ENCODE measurements around the gene ASCL3. TPM values are rescaled to one million over a fixed set of nuclear protein-coding genes. Genes with fewer than 3 reads are reported as not detected.
"Not testable (repeated sequence)": the region's sequence is repeated elsewhere in the genome, so short reads cannot be mapped to it uniquely, and the experiment has no call there.

ASCL3 gene
- polyA plus RNA-seq: under 1 TPM in 1 of 4 donors, not detected in 3; 0.16 TPM
- long read RNA-seq, donor 1: 0 reads
- long read RNA-seq, donor 2: 0 reads
- long read RNA-seq, donor 3: 0 reads
- long read RNA-seq, donor 4: 0 reads
- long read RNA-seq, donor 5: 0 reads
- long read RNA-seq, donor 6: 0 reads
- long read RNA-seq, donor 7: 0 reads
- long read RNA-seq, donor 8: 0 reads
- long read RNA-seq, donor 9: 0 reads
- long read RNA-seq, donor 10: 0 reads

- Histone ChIP-seq H3K4me3 (ENCODE audit: low read depth in 1 of 3, low read length in 3 of 3) (no peak within 1 kb of the TSS), H3K27ac (ENCODE audit: low read depth in 1 of 3, low read length in 2 of 3) (no peak within 1 kb of the TSS), H3K4me1 (ENCODE audit: control insufficient read depth in 3 of 3, insufficient read depth in 2 of 3, low read depth in 1 of 3, low read length in 2 of 3) (no peaks in the 10 kb centered on the region), H3K27me3 (ENCODE audit: control insufficient read depth in 3 of 3, insufficient read depth in 3 of 3, low read length in 3 of 3) (no peaks in the 10 kb centered on the region), H3K36me3 (ENCODE audit: control insufficient read depth in 3 of 3, insufficient read depth in 2 of 3, low read depth in 1 of 3, low read length in 3 of 3) (peaks cover 0 to 3% (median 0%) of the 10 kb centered on the region in 3 donors), H3K9me3 (ENCODE audit: control insufficient read depth in 2 of 2, insufficient read depth in 1 of 2, low read depth in 1 of 2, low read length in 1 of 2) (no peaks in the 10 kb centered on the region)
- DNase-seq (no peak), FAIRE-seq (no peak)
- 70 to 81% (median 74%) methylated on average over 5 of the region's 5 CpGs for WGBS, 3 donors
Observed at GRCh38 chr11:8942518-8943066, at the start of gene ASCL3. Gene ASCL3, minus strand, starts transcription at chr11:8943016. Its CDS starts 4,855 bp downstream, at chr11:8938161.

GRCh38 chr11:8989453-8989852, 46.6 kb upstream of the ASCL3 start:
- H3K4me1 ChIP-seq (ENCODE audit: control insufficient read depth in 3 of 3, insufficient read depth in 2 of 3, low read depth in 1 of 3, low read length in 2 of 3): no peaks in the 10 kb centered on the region
- DNase-seq (no peak), FAIRE-seq (no peak)
- H3K27ac ChIP-seq (ENCODE audit: low read depth in 1 of 3, low read length in 2 of 3): no peak overlapping the region
- 78 to 81% (median 80%) methylated on average over 1 of the region's 1 CpG for WGBS, 3 donors
- no peaks in the 10 kb centered on the region for H3K9me3 ChIP-seq (ENCODE audit: control insufficient read depth in 2 of 2, insufficient read depth in 1 of 2, low read depth in 1 of 2, low read length in 1 of 2)
- no peaks in the 10 kb centered on the region for H3K36me3 ChIP-seq (ENCODE audit: control insufficient read depth in 3 of 3, insufficient read depth in 2 of 3, low read depth in 1 of 3, low read length in 3 of 3)
- H3K27me3 ChIP-seq (ENCODE audit: control insufficient read depth in 3 of 3, insufficient read depth in 3 of 3, low read length in 3 of 3): no peaks in the 10 kb centered on the region
- H3K4me3 ChIP-seq (ENCODE audit: low read depth in 1 of 3, low read length in 3 of 3): no peak overlapping the region

GRCh38 chr11:8988329-8989234, 45.8 kb upstream of the ASCL3 start:
- no peak overlapping the region for H3K4me3 ChIP-seq (ENCODE audit: low read depth in 1 of 3, low read length in 3 of 3)
- no peak overlapping the region for H3K27ac ChIP-seq (ENCODE audit: low read depth in 1 of 3, low read length in 2 of 3)
- FAIRE-seq (no peak), DNase-seq (no peak)
- no peaks in the 10 kb centered on the region for H3K9me3 ChIP-seq (ENCODE audit: control insufficient read depth in 2 of 2, insufficient read depth in 1 of 2, low read depth in 1 of 2, low read length in 1 of 2)
- WGBS, 3 donors: 59 to 81% (median 74%) methylated on average over 3 of the region's 3 CpGs
- no peaks in the 10 kb centered on the region for H3K27me3 ChIP-seq (ENCODE audit: control insufficient read depth in 3 of 3, insufficient read depth in 3 of 3, low read length in 3 of 3)
- no peaks in the 10 kb centered on the region for H3K4me1 ChIP-seq (ENCODE audit: control insufficient read depth in 3 of 3, insufficient read depth in 2 of 3, low read depth in 1 of 3, low read length in 2 of 3)
- no peaks in the 10 kb centered on the region for H3K36me3 ChIP-seq (ENCODE audit: control insufficient read depth in 3 of 3, insufficient read depth in 2 of 3, low read depth in 1 of 3, low read length in 3 of 3)

GRCh38 chr11:8987446-8987845, 44.6 kb upstream of the ASCL3 start:
- Histone ChIP-seq H3K4me3 (ENCODE audit: low read depth in 1 of 3, low read length in 3 of 3) (no peak overlapping the region), H3K4me1 (ENCODE audit: control insufficient read depth in 3 of 3, insufficient read depth in 2 of 3, low read depth in 1 of 3, low read length in 2 of 3) (no peaks in the 10 kb centered on the region), H3K36me3 (ENCODE audit: control insufficient read depth in 3 of 3, insufficient read depth in 2 of 3, low read depth in 1 of 3, low read length in 3 of 3) (no peaks in the 10 kb centered on the region), H3K27me3 (ENCODE audit: control insufficient read depth in 3 of 3, insufficient read depth in 3 of 3, low read length in 3 of 3) (no peaks in the 10 kb centered on the region), H3K27ac (ENCODE audit: low read depth in 1 of 3, low read length in 2 of 3) (no peak overlapping the region), H3K9me3 (ENCODE audit: control insufficient read depth in 2 of 2, insufficient read depth in 1 of 2, low read depth in 1 of 2, low read length in 1 of 2) (no peaks in the 10 kb centered on the region)
- 75 to 96% (median 82%) methylated on average over 2 of the region's 2 CpGs for WGBS, 3 donors
- no peak for FAIRE-seq
- DNase-seq: no peak

GRCh38 chr11:8986772-8987171, 44.0 kb upstream of the ASCL3 start:
- not testable (repeated sequence) for DNase-seq; H3K36me3 ChIP-seq (ENCODE audit: control insufficient read depth in 3 of 3, insufficient read depth in 2 of 3, low read depth in 1 of 3, low read length in 3 of 3); H3K9me3 ChIP-seq (ENCODE audit: control insufficient read depth in 2 of 2, insufficient read depth in 1 of 2, low read depth in 1 of 2, low read length in 1 of 2); H3K27me3 ChIP-seq (ENCODE audit: control insufficient read depth in 3 of 3, insufficient read depth in 3 of 3, low read length in 3 of 3); FAIRE-seq; H3K4me3 ChIP-seq (ENCODE audit: low read depth in 1 of 3, low read length in 3 of 3); H3K27ac ChIP-seq (ENCODE audit: low read depth in 1 of 3, low read length in 2 of 3); H3K4me1 ChIP-seq (ENCODE audit: control insufficient read depth in 3 of 3, insufficient read depth in 2 of 3, low read depth in 1 of 3, low read length in 2 of 3)
- WGBS, 3 donors: 94 to 96% (median 94%) methylated on average over 6 of the region's 6 CpGs

- H3K4me1 ChIP-seq (ENCODE audit: control insufficient read depth in 3 of 3, insufficient read depth in 2 of 3, low read depth in 1 of 3, low read length in 2 of 3): no peaks in the 10 kb centered on the region
- DNase-seq (no peak), FAIRE-seq (no peak)
- no peak overlapping the region for H3K4me3 ChIP-seq (ENCODE audit: low read depth in 1 of 3, low read length in 3 of 3)
- WGBS, 3 donors: 91 to 96% (median 92%) methylated on average over 5 of the region's 5 CpGs
- H3K36me3 ChIP-seq (ENCODE audit: control insufficient read depth in 3 of 3, insufficient read depth in 2 of 3, low read depth in 1 of 3, low read length in 3 of 3): no peaks in the 10 kb centered on the region
- no peak overlapping the region for H3K27ac ChIP-seq (ENCODE audit: low read depth in 1 of 3, low read length in 2 of 3)
- no peaks in the 10 kb centered on the region for H3K27me3 ChIP-seq (ENCODE audit: control insufficient read depth in 3 of 3, insufficient read depth in 3 of 3, low read length in 3 of 3)
- H3K9me3 ChIP-seq (ENCODE audit: control insufficient read depth in 2 of 2, insufficient read depth in 1 of 2, low read depth in 1 of 2, low read length in 1 of 2): no peaks in the 10 kb centered on the region
Observed at GRCh38 chr11:8985462-8985861, 42.6 kb upstream of the ASCL3 start.

GRCh38 chr11:8983552-8983951, 40.7 kb upstream of the ASCL3 start:
- H3K27me3 ChIP-seq (ENCODE audit: control insufficient read depth in 3 of 3, insufficient read depth in 3 of 3, low read length in 3 of 3): no peaks in the 10 kb centered on the region
- DNase-seq (no peak), FAIRE-seq (no peak)
- no peak overlapping the region for H3K27ac ChIP-seq (ENCODE audit: low read depth in 1 of 3, low read length in 2 of 3)
- H3K9me3 ChIP-seq (ENCODE audit: control insufficient read depth in 2 of 2, insufficient read depth in 1 of 2, low read depth in 1 of 2, low read length in 1 of 2): no peaks in the 10 kb centered on the region
- H3K36me3 ChIP-seq (ENCODE audit: control insufficient read depth in 3 of 3, insufficient read depth in 2 of 3, low read depth in 1 of 3, low read length in 3 of 3): no peaks in the 10 kb centered on the region
- no peak overlapping the region for H3K4me3 ChIP-seq (ENCODE audit: low read depth in 1 of 3, low read length in 3 of 3)
- 71 to 76% (median 75%) methylated on average over 2 of the region's 2 CpGs for WGBS, 3 donors
- H3K4me1 ChIP-seq (ENCODE audit: control insufficient read depth in 3 of 3, insufficient read depth in 2 of 3, low read depth in 1 of 3, low read length in 2 of 3): no peaks in the 10 kb centered on the region

GRCh38 chr11:8980485-8980884, 37.7 kb upstream of the ASCL3 start:
- FAIRE-seq: no peak
- no peak for DNase-seq
- Histone ChIP-seq H3K4me1 (ENCODE audit: control insufficient read depth in 3 of 3, insufficient read depth in 2 of 3, low read depth in 1 of 3, low read length in 2 of 3) (no peaks in the 10 kb centered on the region), H3K27ac (ENCODE audit: low read depth in 1 of 3, low read length in 2 of 3) (no peak overlapping the region), H3K27me3 (ENCODE audit: control insufficient read depth in 3 of 3, insufficient read depth in 3 of 3, low read length in 3 of 3) (no peaks in the 10 kb centered on the region), H3K9me3 (ENCODE audit: control insufficient read depth in 2 of 2, insufficient read depth in 1 of 2, low read depth in 1 of 2, low read length in 1 of 2) (no peaks in the 10 kb centered on the region), H3K36me3 (ENCODE audit: control insufficient read depth in 3 of 3, insufficient read depth in 2 of 3, low read depth in 1 of 3, low read length in 3 of 3) (no peaks in the 10 kb centered on the region), H3K4me3 (ENCODE audit: low read depth in 1 of 3, low read length in 3 of 3) (no peak overlapping the region)
- 78 to 80% (median 79%) methylated on average over 3 of the region's 3 CpGs for WGBS, 3 donors
